SK-N-SH (cell line): ENCODE results near the gene RSPO4.

Source experiments
- CTCF ChIP-seq: fragments of 200-600 bp; sonication (generic); IDR thresholded peaks from 2 replicates; pipeline ENCODE4 v1.6.1; 2017; ENCODE audit warnings: antibody characterized with exemption, mild to moderate bottlenecking, moderate library complexity
- FOXM1 ChIP-seq: IDR thresholded peaks from 2 replicates; pipeline ENCODE4 v1.4.0; 2012; ENCODE audit warnings: low read depth, mild to moderate bottlenecking
- MXI1 ChIP-seq: IDR thresholded peaks from 2 replicates; pipeline ENCODE4 v1.6.1; 2012; ENCODE audit warnings: mild to moderate bottlenecking, low read depth, low read length, improper control_type of control experiment
- RAD21 ChIP-seq: IDR thresholded peaks from 2 replicates; pipeline ENCODE4 v1.6.1; 2012; ENCODE audit warnings: mild to moderate bottlenecking, low read length
- SIN3A ChIP-seq: IDR thresholded peaks from 2 replicates; pipeline ENCODE4 v1.6.1; 2012; ENCODE audit warnings: low read depth, mild to moderate bottlenecking, low read length, moderate library complexity, borderline replicate concordance
- SMC3 ChIP-seq: IDR thresholded peaks from 2 replicates; pipeline ENCODE4 v1.6.1; 2012; ENCODE audit warnings: low read depth, low read length, improper control_type of control experiment
- TCF12 ChIP-seq: IDR thresholded peaks from 2 replicates; pipeline ENCODE4 v1.4.0; 2012

- TF ChIP-seq TCF12 (no peak), MXI1 (no peak), RAD21 (no peak), SIN3A (no peak), CTCF (no peak), FOXM1 (no peak), SMC3 (no peak)
Observed at GRCh38 chr20:1001116-1001515, 995 bp downstream of the RSPO4 start.
